Keratinocyte (primary cell): ENCODE measurements around the gene SLC4A5. TPM values are rescaled to one million over a fixed set of nuclear protein-coding genes. Genes with fewer than 3 reads are reported as not detected.

Experiments used
- DNase-seq: peaks from one replicate; pipeline ENCODE4 v3.0.0-alpha.2; 2011; ENCODE audit warnings: low read depth, missing footprints, low spot score
- FAIRE-seq: peaks from 2 replicates; lab custom pipeline; 2011; peaks lifted over from hg19 to GRCh38; lab: Jason Lieb, UNC
- H2AFZ ChIP-seq: 2 replicates; pipeline ENCODE4 v1.6.0; 2012; ENCODE audit warnings: low read length, control low read depth, inconsistent platforms; ENCODE audit not compliant: control insufficient read depth
- H3K27ac ChIP-seq: 2 replicates; pipeline ENCODE4 v1.5.1; 2011; ENCODE audit warnings: low read length; ENCODE audit not compliant: control insufficient read depth, insufficient read depth
- H3K27me3 ChIP-seq: 3 replicates; pipeline ENCODE4 v1.6.0; 2011; ENCODE audit warnings: low read length; ENCODE audit not compliant: control insufficient read depth, insufficient read depth; ENCODE audit errors: extremely low read depth
- H3K36me3 ChIP-seq, 2 experiments: 2 replicates in 1 of 2; 3 replicates in 1 of 2; pipeline ENCODE4 v1.5.1; 2011; ENCODE audit warnings: low read length in 2 of 2, mild to moderate bottlenecking in 1 of 2; ENCODE audit not compliant: control insufficient read depth in 2 of 2, insufficient read depth in 2 of 2; ENCODE audit errors: extremely low read depth in 1 of 2
- H3K4me1 ChIP-seq: 3 replicates; pipeline ENCODE4 v1.5.1; 2011; ENCODE audit warnings: low read length; ENCODE audit not compliant: control insufficient read depth, insufficient read depth; ENCODE audit errors: extremely low read depth
- H3K4me2 ChIP-seq: 3 replicates; pipeline ENCODE4 v1.6.0; 2011; ENCODE audit warnings: low read depth, low read length; ENCODE audit not compliant: control insufficient read depth, insufficient read depth; ENCODE audit errors: extremely low read depth
- H3K4me3 ChIP-seq, 3 experiments: fragments of 200-600 bp in 1 of 3; sonication (generic) in 1 of 3; 2 replicates in 2 of 3; 3 replicates in 1 of 3; pipeline ENCODE4 v1.5.1; 2011 to 2016; ENCODE audit warnings: low read length in 3 of 3, mild to moderate bottlenecking in 3 of 3, control low read depth in 2 of 3, inconsistent platforms in 1 of 3, low read depth in 1 of 3, mixed read lengths in 1 of 3, mixed run types in 1 of 3, moderate library complexity in 1 of 3; ENCODE audit not compliant: control insufficient read depth in 2 of 3, insufficient read depth in 2 of 3; ENCODE audit errors: extremely low read depth in 1 of 3
- H3K79me2 ChIP-seq: 2 replicates; pipeline ENCODE4 v1.6.0; 2012; ENCODE audit warnings: low read length; ENCODE audit not compliant: control insufficient read depth, insufficient read depth
- H3K9ac ChIP-seq: 3 replicates; pipeline ENCODE4 v1.6.0; 2011; ENCODE audit warnings: low read length; ENCODE audit not compliant: control insufficient read depth, insufficient read depth; ENCODE audit errors: extremely low read depth
- H3K9me1 ChIP-seq: 3 replicates; pipeline ENCODE4 v1.6.0; 2011; ENCODE audit warnings: low read length; ENCODE audit not compliant: control insufficient read depth, insufficient read depth; ENCODE audit errors: extremely low read depth
- H3K9me3 ChIP-seq: 2 replicates; pipeline ENCODE4 v1.5.1; 2012; ENCODE audit warnings: low read depth, low read length; ENCODE audit not compliant: control insufficient read depth
- H4K20me1 ChIP-seq: 3 replicates; pipeline ENCODE4 v1.6.0; 2011; ENCODE audit warnings: low read length; ENCODE audit not compliant: control insufficient read depth, insufficient read depth; ENCODE audit errors: extremely low read depth
- CTCF ChIP-seq, 3 experiments: IDR thresholded peaks in 1 of 3; conservative IDR thresholded peaks in 1 of 3; optimal IDR thresholded peaks in 1 of 3; 2 replicates in 2 of 3; 3 replicates in 1 of 3; pipeline versions ENCODE3 to v1.5.1; 2011; ENCODE audit warnings: low read length in 3 of 3, mild to moderate bottlenecking in 3 of 3, moderate library complexity in 2 of 3, control low read depth in 1 of 3, inconsistent platforms in 1 of 3; ENCODE audit not compliant: insufficient read depth in 2 of 3; ENCODE audit errors: extremely low read depth in 1 of 3
- EZH2 ChIP-seq: IDR thresholded peaks from one replicate; pipeline ENCODE4 v1.6.1; 2012; ENCODE audit warnings: inconsistent platforms, mild to moderate bottlenecking, low read length, moderate library complexity
- dilution Hi-C: fragments of 300-500 bp; cut with MboI; formaldehyde crosslinking; loops from one replicate; pipeline ENCODE4 v1.7.0; 2020; ENCODE audit warnings: low sequenced_read_pairs; ENCODE audit not compliant: extremely low pct_ligation_motif_present
- polyA plus RNA-seq, 5 experiments: library from polyadenylated mRNA; depleted of rRNA in 3 of 5; stranded (reverse) in 3 of 5; stranded (forward) in 1 of 5; unstranded in 1 of 5; fragments of >200 nt; gene quantifications; 1 replicate in 1 of 5; 2 replicates in 3 of 5; 3 replicates in 1 of 5; pipeline versions ENCODE4 v1.2.1 to v1.2.3, GENCODE V29; 2011 to 2012; ENCODE audit warnings: missing spikeins in 2 of 5, low read depth in 1 of 5, low replicate concordance in 1 of 5

The SLC4A5 gene
- polyA plus RNA-seq, 1 donor (not counting 4 experiments of a cell fraction or from before 2014, with no cell fraction given) = 0.22 TPM

- H3K9me1 ChIP-seq = no peaks in the 10 kb centered on the region
- dilution Hi-C loops = no loop called here
- H3K27me3 ChIP-seq = no peaks in the 10 kb centered on the region
- H2AFZ ChIP-seq = no peak overlapping the region
- no peaks in the 10 kb centered on the region for H4K20me1 ChIP-seq
- DNase-seq (no peak), FAIRE-seq (no peak)
- H3K9ac ChIP-seq = no peak overlapping the region
- H3K4me1 ChIP-seq = no peaks in the 10 kb centered on the region
- no peak for TF ChIP-seq EZH2
- TF ChIP-seq CTCF (optimal IDR thresholded peaks at IDR 0.05 in 1 of 3, IDR thresholded peaks at IDR 0.05 in 1 of 3, conservative IDR thresholded peaks at IDR 0.05 in 1 of 3; ENCODE audit: extremely low read depth in 1 of 3, insufficient read depth in 2 of 3, low read length in 3 of 3) = no peak
- H3K27ac ChIP-seq = no peak overlapping the region
- H3K36me3 ChIP-seq = no peaks in the 10 kb centered on the region
- no peak overlapping the region for H3K4me2 ChIP-seq
- H3K79me2 ChIP-seq = no peaks in the 10 kb centered on the region
- H3K9me3 ChIP-seq = no peaks in the 10 kb centered on the region
- H3K4me3 ChIP-seq = no peak overlapping the region
These were observed 40.4 kb downstream of the SLC4A5 start for GRCh38 chr2:74302865-74303264.

GRCh38 chr2:74301262-74301661 lies 42.0 kb downstream of the SLC4A5 start:
- no peaks in the 10 kb centered on the region for H4K20me1 ChIP-seq
- no peaks in the 10 kb centered on the region for H3K36me3 ChIP-seq
- no peak overlapping the region for H3K9ac ChIP-seq
- no peak overlapping the region for H2AFZ ChIP-seq
- H3K27me3 ChIP-seq = no peaks in the 10 kb centered on the region
- no peaks in the 10 kb centered on the region for H3K79me2 ChIP-seq
- no peaks in the 10 kb centered on the region for H3K9me3 ChIP-seq
- no peak overlapping the region for H3K27ac ChIP-seq
- no peaks in the 10 kb centered on the region for H3K4me1 ChIP-seq
- H3K4me2 ChIP-seq = no peak overlapping the region
- dilution Hi-C loops = no loop called here
- FAIRE-seq = no peak
- TF ChIP-seq EZH2 (no peak), CTCF (optimal IDR thresholded peaks at IDR 0.05 in 1 of 3, IDR thresholded peaks at IDR 0.05 in 1 of 3, conservative IDR thresholded peaks at IDR 0.05 in 1 of 3; ENCODE audit: extremely low read depth in 1 of 3, insufficient read depth in 2 of 3, low read length in 3 of 3) (no peak)
- no peak for DNase-seq
- no peak overlapping the region for H3K4me3 ChIP-seq
- no peaks in the 10 kb centered on the region for H3K9me1 ChIP-seq
